Measurements from ENCODE around the gene MAL. TPM values are rescaled to one million over a fixed set of nuclear protein-coding genes. Genes with fewer than 3 reads are reported as not detected.

Gene MAL
- total and polyA plus RNA-seq, 2 experiments from 2014 or later: 0.24 to 0.31 TPM

DNA sequence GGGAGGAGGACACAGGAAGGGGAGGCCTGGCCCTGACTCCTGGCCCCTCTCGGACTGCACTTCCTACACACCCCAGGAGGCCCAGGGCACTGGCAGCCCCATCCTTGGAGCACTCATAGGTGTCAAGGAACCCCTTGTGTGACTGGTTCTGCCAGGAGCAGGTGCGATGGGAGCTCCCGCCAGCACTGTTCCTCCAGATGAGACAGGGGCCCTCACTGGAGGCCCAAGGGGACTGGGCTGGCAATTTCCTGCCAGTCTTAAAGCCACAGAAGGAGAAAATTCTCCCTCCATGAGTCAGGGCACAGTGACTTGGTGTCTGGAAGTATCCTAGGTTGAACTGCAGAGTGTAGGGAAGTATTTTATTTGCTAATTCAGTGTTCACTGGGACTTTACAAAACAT, 42.8 kb upstream of the MAL start:
- Histone ChIP-seq H3K36me3 (ENCODE audit: insufficient read depth) (no peaks in the 10 kb centered on the region), H3K4me2 (no peak overlapping the region), H3K27me3 (ENCODE audit: insufficient read depth) (no peaks in the 10 kb centered on the region), H3K9me2 (ENCODE audit: insufficient read depth) (no peaks in the 10 kb centered on the region), H3K27ac (ENCODE audit: low read depth) (no peak overlapping the region), H3K4me1 (ENCODE audit: insufficient read depth) (no peaks in the 10 kb centered on the region), H2AFZ (no peak overlapping the region), H4K20me1 (replicated peaks; ENCODE audit: insufficient read depth) (no peaks in the 10 kb centered on the region), H3K4me3 (no peak overlapping the region), H3F3A (replicated peaks; ENCODE audit: low read depth) (no peaks in the 10 kb centered on the region), H3K79me2 (replicated peaks; ENCODE audit: insufficient read depth) (no peaks in the 10 kb centered on the region)
- TF ChIP-seq CREB1 (CRISPR knock-in tag; IDR thresholded peaks at IDR 0.05; ENCODE audit: low read depth): no peak
- no peak for TF ChIP-seq EZH2phosphoT487 (IDR thresholded peaks at IDR 0.05; ENCODE audit: unreplicated experiment)
- TF ChIP-seq, protein P1, sequence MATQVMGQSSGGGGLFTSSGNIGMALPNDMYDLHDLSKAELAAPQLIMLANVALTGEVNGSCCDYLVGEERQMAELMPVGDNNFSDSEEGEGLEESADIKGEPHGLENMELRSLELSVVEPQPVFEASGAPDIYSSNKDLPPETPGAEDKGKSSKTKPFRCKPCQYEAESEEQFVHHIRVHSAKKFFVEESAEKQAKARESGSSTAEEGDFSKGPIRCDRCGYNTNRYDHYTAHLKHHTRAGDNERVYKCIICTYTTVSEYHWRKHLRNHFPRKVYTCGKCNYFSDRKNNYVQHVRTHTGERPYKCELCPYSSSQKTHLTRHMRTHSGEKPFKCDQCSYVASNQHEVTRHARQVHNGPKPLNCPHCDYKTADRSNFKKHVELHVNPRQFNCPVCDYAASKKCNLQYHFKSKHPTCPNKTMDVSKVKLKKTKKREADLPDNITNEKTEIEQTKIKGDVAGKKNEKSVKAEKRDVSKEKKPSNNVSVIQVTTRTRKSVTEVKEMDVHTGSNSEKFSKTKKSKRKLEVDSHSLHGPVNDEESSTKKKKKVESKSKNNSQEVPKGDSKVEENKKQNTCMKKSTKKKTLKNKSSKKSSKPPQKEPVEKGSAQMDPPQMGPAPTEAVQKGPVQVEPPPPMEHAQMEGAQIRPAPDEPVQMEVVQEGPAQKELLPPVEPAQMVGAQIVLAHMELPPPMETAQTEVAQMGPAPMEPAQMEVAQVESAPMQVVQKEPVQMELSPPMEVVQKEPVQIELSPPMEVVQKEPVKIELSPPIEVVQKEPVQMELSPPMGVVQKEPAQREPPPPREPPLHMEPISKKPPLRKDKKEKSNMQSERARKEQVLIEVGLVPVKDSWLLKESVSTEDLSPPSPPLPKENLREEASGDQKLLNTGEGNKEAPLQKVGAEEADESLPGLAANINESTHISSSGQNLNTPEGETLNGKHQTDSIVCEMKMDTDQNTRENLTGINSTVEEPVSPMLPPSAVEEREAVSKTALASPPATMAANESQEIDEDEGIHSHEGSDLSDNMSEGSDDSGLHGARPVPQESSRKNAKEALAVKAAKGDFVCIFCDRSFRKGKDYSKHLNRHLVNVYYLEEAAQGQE (IDR thresholded peaks at IDR 0.05; ENCODE audit: unreplicated experiment): no peak
- TF ChIP-seq, protein P2, sequence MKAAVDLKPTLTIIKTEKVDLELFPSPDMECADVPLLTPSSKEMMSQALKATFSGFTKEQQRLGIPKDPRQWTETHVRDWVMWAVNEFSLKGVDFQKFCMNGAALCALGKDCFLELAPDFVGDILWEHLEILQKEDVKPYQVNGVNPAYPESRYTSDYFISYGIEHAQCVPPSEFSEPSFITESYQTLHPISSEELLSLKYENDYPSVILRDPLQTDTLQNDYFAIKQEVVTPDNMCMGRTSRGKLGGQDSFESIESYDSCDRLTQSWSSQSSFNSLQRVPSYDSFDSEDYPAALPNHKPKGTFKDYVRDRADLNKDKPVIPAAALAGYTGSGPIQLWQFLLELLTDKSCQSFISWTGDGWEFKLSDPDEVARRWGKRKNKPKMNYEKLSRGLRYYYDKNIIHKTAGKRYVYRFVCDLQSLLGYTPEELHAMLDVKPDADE (IDR thresholded peaks at IDR 0.05): no peak
- Mint-ChIP-seq H3K9me3 (no peaks in the 10 kb centered on the region; the same call in 2 of the 3 replicates), H3K27me3 (ENCODE audit: insufficient read depth, low read depth, poor library complexity) (peaks cover 18% of the 10 kb centered on the region), H3K36me3 (ENCODE audit: low read depth) (no peaks in the 10 kb centered on the region), H3K27ac (no peak overlapping the region), H3K4me3 (no peak overlapping the region), H3K4me1 (peaks cover 5% of the 10 kb centered on the region; the same call in 1 of the 3 replicates)
- ATAC-seq: no peak
- no peak for DNase-seq (ENCODE audit: low spot score)

DNA sequence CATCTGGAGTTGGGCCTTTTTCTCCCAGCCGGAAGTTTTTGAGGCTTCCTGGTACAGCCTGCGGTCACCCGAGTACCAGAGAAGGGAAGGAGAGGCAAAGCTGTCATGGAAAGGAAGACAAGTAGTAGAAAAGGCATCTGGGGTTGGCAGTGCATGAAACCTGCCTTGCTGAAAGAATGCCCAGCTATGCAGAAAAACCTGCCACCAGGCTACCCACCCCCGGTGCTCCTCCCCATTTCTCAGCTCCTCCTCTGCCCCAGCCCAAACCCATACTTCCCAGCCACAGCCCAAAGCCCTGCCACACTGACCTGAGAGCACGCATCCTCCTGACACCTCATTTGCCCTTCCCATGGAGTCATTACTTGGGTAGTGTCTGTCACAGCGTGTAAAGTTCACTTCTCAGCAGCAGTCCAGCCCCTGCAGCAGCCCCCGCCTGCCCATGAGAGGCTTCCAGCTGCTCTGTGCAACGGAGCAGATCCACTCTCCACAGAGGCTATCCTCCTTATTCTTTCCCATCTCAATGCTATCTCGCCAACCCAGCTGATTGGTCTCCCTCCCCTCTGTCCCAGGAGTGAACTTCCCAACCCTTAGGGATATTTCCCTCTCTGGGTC, 40.4 kb upstream of the MAL start:
- Histone ChIP-seq H3K4me1 (ENCODE audit: insufficient read depth) (no peaks in the 10 kb centered on the region), H2AFZ (no peak overlapping the region), H3K79me2 (replicated peaks; ENCODE audit: insufficient read depth) (no peaks in the 10 kb centered on the region), H3K4me3 (no peak overlapping the region), H3F3A (replicated peaks; ENCODE audit: low read depth) (no peaks in the 10 kb centered on the region), H3K36me3 (ENCODE audit: insufficient read depth) (no peaks in the 10 kb centered on the region), H3K9me2 (ENCODE audit: insufficient read depth) (no peaks in the 10 kb centered on the region), H4K20me1 (replicated peaks; ENCODE audit: insufficient read depth) (no peaks in the 10 kb centered on the region), H3K27me3 (ENCODE audit: insufficient read depth) (0 out of 2 replicates have a peak, but pooled peaks cover 6% of the 10 kb centered on the region), H3K27ac (ENCODE audit: low read depth) (no peak overlapping the region), H3K4me2 (no peak overlapping the region)
- DNase-seq (ENCODE audit: low spot score) (no peak), ATAC-seq (no peak; the same call in 2 of the 3 replicates)
- no peak overlapping the region for H3K27ac Mint-ChIP-seq
- H3K4me1 Mint-ChIP-seq: peaks cover 5% of the 10 kb centered on the region; the same call in 1 of the 3 replicates
- H3K4me3 Mint-ChIP-seq: no peak overlapping the region
- no peaks in the 10 kb centered on the region for H3K36me3 Mint-ChIP-seq (ENCODE audit: low read depth)
- no peaks in the 10 kb centered on the region for H3K9me3 Mint-ChIP-seq
- H3K27me3 Mint-ChIP-seq (ENCODE audit: insufficient read depth, low read depth, poor library complexity): peaks cover 18% of the 10 kb centered on the region
- TF ChIP-seq, protein P3, sequence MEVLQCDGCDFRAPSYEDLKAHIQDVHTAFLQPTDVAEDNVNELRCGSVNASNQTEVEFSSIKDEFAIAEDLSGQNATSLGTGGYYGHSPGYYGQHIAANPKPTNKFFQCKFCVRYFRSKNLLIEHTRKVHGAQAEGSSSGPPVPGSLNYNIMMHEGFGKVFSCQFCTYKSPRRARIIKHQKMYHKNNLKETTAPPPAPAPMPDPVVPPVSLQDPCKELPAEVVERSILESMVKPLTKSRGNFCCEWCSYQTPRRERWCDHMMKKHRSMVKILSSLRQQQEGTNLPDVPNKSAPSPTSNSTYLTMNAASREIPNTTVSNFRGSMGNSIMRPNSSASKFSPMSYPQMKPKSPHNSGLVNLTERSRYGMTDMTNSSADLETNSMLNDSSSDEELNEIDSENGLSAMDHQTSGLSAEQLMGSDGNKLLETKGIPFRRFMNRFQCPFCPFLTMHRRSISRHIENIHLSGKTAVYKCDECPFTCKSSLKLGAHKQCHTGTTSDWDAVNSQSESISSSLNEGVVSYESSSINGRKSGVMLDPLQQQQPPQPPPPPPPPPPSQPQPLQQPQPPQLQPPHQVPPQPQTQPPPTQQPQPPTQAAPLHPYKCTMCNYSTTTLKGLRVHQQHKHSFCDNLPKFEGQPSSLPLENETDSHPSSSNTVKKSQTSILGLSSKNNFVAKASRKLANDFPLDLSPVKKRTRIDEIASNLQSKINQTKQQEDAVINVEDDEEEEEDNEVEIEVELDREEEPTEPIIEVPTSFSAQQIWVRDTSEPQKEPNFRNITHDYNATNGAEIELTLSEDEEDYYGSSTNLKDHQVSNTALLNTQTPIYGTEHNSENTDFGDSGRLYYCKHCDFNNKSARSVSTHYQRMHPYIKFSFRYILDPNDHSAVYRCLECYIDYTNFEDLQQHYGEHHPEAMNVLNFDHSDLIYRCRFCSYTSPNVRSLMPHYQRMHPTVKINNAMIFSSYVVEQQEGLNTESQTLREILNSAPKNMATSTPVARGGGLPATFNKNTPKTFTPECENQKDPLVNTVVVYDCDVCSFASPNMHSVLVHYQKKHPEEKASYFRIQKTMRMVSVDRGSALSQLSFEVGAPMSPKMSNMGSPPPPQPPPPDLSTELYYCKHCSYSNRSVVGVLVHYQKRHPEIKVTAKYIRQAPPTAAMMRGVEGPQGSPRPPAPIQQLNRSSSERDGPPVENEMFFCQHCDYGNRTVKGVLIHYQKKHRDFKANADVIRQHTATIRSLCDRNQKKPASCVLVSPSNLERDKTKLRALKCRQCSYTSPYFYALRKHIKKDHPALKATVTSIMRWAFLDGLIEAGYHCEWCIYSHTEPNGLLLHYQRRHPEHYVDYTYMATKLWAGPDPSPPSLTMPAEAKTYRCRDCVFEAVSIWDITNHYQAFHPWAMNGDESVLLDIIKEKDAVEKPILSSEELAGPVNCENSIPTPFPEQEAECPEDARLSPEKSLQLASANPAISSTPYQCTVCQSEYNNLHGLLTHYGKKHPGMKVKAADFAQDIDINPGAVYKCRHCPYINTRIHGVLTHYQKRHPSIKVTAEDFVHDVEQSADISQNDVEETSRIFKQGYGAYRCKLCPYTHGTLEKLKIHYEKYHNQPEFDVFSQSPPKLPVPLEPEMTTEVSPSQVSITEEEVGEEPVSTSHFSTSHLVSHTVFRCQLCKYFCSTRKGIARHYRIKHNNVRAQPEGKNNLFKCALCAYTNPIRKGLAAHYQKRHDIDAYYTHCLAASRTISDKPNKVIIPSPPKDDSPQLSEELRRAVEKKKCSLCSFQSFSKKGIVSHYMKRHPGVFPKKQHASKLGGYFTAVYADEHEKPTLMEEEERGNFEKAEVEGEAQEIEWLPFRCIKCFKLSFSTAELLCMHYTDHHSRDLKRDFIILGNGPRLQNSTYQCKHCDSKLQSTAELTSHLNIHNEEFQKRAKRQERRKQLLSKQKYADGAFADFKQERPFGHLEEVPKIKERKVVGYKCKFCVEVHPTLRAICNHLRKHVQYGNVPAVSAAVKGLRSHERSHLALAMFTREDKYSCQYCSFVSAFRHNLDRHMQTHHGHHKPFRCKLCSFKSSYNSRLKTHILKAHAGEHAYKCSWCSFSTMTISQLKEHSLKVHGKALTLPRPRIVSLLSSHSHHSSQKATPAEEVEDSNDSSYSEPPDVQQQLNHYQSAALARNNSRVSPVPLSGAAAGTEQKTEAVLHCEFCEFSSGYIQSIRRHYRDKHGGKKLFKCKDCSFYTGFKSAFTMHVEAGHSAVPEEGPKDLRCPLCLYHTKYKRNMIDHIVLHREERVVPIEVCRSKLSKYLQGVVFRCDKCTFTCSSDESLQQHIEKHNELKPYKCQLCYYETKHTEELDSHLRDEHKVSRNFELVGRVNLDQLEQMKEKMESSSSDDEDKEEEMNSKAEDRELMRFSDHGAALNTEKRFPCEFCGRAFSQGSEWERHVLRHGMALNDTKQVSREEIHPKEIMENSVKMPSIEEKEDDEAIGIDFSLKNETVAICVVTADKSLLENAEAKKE (CRISPR knock-in tag; IDR thresholded peaks at IDR 0.05): no peak
- no peak for TF ChIP-seq ZNF331 (CRISPR knock-in tag; IDR thresholded peaks at IDR 0.05; ENCODE audit: low read depth)
